ENCODE measurements around the gene AK1.

Gene AK1

DNA sequence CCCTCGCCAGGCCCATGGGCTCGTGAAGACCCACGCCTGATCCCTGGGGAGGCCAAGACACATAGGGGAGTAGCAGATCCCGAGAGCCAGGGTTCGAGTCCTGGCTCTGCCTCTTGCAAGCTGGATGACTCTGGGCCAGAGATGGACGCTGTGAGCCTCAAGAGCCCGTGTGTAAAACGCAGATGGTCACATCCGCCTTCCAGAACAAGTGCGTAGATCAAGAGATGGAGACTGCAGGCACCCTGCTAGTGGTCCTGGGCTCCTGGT is 31.1 kb upstream of the AK1 start:
- DNase-seq (ENCODE audit: low read depth), result no peak

DNA sequence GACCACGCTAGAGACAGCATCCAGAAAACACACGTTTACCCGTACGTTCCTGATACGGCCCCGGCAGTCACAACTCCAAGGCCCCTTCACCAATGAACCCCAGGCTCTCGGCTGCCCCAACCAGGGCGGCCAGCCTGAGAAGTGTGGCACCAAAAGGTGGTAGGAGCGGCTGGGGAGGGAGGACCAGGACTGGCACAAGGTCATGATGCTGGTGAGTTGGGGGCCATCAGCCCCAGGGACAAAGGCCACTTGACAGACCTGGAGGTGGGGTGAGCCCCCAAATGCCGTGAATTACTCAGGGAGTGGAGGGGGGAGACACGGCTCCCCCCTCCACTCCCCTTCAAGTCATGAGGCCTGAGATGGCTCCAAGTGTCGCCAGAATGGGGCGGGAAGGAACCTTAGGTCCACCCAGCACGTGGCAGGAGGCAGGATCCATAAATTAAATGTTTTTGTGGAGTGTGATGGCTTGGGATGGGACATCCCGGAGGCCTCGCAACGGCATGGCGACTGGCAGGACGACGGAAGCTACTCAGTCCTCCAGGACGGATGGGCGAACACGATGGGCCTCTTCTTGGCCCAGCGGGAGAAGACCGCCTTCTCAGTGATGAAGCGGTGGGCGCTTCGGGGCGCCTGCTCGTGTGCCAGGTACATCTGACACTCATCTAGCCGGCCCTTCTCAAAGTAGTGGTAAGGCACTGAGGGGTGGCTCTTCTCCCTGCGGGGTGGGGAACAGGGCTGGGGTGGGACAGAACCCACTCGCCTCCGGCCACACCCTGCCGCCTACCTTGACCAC is 30.6 kb upstream of the AK1 start:
- no peak for DNase-seq (ENCODE audit: low read depth)

DNA sequence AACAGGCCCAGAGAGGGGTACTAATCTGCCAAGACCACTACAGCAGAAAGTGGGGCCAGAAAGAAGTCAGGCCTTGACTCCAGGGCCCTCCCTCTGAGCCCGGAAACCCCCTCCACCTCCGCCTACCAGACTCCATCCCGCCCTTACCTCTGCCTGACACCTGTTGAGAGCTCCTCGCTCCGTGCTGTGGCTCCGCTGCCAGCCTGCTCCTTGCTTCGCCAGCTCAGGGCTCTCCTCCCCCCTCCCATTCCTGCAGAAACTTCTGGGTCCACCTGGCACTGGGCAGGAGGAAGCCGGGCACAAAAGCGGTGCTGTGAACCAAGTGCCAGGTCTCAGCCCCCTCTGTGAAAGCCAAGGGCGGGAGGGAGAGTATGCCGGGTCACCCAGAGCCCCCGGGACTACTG is 28.3 kb upstream of the AK1 start:
- no peak for DNase-seq (ENCODE audit: low read depth)

- no peak for DNase-seq (ENCODE audit: low read depth)
These were observed 27.7 kb upstream of the AK1 start for GRCh38 chr9:127905004-127905728.

- DNase-seq (ENCODE audit: low read depth), result no peak
These were observed 27.1 kb upstream of the AK1 start for GRCh38 chr9:127904561-127905003.

GRCh38 chr9:127903557-127904475 is 26.3 kb upstream of the AK1 start:
- DNase-seq (ENCODE audit: low read depth), result peak; percentile 77

DNA sequence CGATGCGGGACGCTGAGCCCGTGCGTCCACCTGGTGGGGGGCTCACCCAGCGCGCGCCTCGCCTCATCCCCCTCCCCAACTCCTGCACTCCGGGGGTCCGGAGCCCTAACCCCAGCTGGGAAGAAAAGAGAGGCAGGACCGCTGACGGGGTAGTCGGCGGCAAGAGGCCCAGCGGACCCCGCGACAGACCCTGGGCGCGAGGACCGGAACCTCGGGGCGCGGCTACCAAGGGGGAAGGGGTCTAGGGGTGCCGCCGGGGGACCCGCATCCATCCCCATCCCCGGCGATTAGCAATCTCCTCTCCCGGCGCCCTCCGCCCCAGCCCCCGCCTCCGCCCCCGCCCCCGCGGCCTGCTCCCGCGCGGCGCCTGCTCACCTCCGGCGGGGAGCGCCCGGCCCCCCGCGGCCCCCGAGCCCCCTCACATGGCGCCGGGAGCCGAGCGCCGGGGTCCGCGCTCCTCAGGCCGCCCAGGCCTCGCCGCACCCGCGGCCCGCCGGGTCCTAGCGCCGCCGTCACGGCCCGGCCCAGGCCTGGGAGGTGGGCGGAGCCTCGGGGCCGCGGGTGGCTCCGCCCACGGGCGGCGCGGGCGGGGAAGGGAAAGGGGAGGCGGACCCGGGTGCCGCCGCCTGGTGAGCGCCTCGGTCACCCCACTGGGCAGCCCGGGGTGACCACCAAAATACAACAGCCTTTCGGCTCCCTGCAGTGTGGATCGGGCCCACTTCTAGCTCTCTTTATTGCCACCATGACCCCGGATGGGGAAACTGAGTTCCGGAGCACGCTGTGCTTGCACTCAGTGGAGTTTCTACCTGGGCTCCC is 21.9 kb upstream of the AK1 start, which contains the start of gene ST6GALNAC6:
TSS of gene ST6GALNAC6 (minus strand) at position 476 of the 816 bp plus-strand sequence. CDS start 1,622 bp downstream, outside the sequence.
- peak; percentile 61 for DNase-seq (ENCODE audit: low read depth)

DNA sequence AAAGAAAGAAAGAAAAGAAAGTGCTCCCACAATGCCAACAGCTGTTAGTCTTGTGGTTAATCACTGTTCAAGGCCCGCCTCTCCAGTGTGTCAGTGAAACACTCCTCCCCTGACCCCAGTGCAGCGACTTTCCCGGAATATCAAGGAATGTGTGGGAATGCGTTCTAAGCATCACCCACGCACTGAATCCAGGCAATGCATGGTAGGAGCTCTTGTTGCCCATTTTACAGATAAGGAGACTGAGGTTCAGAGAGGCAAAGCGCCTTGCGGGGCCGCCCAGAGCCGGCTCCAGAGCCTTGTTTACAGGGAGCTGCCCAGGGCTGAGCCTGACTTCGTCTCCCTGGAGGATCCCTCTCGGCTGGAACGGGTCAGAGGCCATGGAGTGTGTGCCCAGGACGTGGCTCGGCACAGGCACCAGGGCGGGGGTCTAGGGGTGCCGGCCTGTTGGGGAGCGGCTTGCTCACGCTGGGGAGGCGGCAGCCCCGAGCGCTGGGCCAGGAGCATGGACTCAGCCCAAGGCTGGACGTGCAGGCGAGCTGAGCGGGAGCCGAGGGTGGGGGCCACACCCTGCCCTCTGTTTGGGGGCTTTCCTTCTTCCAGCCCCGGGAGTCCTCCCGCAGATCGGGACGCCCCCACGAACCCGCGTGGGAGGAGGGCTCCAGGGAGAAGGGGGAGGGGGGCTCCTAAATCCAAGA is 21.1 kb upstream of the AK1 start:
- DNase-seq (ENCODE audit: low read depth), result no peak

- DNase-seq (ENCODE audit: low read depth), result peak; percentile 48
These were observed 19.8 kb upstream of the AK1 start for GRCh38 chr9:127897193-127897692.

DNA sequence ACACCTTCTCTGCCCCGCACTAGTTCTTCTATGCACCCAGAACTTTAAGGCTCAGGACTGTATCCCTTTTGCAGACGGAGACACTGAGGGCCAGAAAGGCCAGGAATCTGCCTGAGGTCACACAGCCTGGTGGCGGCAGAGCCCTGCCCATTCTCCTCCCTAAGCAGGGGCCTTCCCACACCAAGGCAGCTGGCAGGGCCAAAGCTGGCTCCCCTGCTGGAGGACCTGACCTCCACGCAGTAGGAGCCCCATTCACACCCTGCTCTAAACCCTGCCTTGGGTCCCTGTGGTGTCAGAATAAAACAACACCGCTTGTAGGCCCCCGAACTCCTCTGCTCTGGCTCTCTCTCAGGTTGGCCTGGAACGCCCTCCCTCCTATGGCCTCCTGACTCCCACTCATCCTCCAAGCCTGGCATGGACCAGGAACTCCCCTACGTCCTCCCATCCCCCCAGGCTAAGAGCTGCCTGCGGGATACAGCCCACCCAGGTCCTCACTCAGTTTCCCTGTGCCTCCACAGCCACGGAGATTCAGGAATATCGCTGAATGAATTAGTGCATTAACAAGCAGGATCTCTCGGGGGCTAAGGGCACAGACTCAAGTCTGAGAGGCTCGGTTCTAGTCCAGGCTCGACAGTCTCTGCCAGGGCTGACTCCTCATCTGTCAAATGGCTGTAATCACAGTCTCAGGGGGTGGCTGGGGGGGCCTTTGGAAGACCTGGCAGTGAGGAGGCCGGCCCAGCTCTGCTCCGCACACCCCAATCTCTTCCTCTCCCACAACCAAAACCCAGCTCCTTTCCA is 19.1 kb upstream of the AK1 start:
- DNase-seq (ENCODE audit: low read depth), result no peak

GRCh38 chr9:127895811-127896210 is 18.3 kb upstream of the AK1 start:
- no peak for DNase-seq (ENCODE audit: low read depth)

GRCh38 chr9:127893392-127893791 is 15.9 kb upstream of the AK1 start:
- no peak for DNase-seq (ENCODE audit: low read depth)

DNA sequence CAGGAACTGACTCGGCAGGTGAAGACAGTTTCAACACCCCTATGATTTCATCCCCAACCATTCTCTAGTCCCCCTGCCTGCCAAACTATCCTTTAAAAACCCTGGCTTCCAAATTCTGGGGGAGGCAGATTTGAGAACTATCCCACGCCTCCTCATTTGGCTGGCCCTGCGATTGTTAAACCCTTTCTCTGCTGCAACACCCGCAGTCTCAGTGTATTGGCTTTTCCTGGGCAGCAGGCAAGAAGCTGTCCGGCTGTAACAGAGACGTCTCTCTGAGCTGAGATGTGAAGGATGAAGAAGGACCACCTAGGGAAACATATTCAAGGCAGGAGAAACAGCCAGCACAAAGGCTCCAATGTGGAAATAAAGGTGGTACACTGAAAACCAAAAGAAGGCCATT is 15.4 kb upstream of the AK1 start:
- DNase-seq (ENCODE audit: low read depth), result no peak

GRCh38 chr9:127890053-127890452 is 12.6 kb upstream of the AK1 start:
- DNase-seq (ENCODE audit: low read depth), result no peak

DNA sequence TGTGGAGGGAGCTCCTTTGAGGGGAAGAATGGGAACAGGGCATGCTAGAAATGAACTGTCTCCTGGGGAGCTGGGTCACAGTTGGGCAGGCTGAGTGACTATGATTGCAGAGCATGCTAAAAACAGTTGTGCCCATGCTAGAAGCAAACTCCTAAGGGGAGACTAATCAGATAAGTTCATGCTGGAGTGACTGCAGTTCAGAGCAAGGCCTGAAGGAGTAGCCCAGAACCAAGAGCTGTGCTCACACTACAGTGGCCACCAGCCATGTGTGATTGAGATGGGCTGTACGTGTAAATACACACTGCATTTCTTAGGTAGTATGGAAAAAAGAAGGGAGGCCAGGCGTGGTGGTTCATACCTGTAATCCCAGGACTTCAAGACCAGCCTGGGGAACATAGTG is 10.3 kb upstream of the AK1 start:
- no peak for DNase-seq (ENCODE audit: low read depth)

DNA sequence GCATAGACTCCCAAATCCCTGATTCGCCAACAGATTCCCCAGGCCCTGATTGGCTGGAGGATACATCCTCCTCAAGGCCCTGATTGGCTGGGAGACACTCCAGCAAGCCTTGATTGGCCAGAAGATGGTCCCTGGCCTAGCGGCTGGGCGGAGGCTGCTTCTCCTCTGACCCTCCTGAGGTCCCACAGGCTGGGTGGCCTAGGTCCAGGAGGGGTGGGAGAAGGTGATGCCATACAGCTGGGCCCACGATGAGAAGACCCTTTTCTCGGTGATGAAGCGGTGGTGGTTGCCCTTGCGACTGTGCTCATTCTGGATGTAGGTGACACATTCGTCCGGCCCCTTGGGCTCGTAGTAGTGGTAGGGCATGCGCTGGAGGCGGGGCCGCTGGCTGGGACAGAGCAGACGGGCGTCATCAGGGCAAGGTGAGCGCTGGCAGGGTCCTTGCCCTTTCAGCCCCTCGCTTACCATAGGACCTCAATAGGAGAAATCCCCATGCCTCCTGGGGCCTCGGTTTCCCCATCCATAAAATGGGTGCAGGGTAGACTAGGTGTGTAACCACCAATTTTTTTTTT is 9.0 kb upstream of the AK1 start:
- DNase-seq (ENCODE audit: low read depth), result no peak

DNA sequence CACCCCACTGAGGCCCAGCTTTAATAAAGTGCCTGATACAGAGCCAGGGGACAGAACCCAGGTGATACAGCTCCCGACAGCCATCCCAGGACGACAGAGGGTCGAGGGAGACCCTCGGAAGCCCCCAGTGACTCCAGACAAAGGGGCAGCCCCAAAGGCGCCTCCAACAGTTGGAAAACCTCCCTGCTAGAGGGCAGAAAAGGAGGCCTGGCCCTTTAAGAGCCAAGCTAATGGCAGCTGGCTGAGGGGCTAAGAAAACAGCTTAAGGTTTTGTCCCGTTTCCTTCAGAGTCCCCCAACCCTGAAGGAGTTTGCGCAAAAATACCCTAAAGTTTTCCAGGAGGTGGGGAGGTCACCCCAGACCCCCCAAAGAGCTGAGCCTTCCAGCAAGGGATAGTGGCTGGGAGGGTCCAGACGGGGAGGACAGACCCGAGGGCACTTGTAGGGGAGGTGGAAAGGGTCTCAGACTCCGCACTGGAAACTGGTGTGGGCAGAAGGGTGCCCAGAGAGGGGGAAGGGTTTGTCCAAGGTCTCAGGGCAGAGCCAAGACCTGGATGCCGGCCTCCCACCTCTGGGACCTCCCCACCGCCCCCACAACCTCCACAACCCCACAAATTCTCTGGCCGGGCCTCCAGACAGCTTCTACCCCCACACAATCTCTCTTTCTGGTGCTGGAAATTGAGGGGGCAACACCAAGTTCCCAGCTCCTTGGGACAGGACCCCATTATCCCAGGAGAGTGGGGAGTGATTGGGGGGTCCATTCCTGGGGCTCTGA is 8.2 kb upstream of the AK1 start:
- DNase-seq (ENCODE audit: low read depth), result no peak

DNA sequence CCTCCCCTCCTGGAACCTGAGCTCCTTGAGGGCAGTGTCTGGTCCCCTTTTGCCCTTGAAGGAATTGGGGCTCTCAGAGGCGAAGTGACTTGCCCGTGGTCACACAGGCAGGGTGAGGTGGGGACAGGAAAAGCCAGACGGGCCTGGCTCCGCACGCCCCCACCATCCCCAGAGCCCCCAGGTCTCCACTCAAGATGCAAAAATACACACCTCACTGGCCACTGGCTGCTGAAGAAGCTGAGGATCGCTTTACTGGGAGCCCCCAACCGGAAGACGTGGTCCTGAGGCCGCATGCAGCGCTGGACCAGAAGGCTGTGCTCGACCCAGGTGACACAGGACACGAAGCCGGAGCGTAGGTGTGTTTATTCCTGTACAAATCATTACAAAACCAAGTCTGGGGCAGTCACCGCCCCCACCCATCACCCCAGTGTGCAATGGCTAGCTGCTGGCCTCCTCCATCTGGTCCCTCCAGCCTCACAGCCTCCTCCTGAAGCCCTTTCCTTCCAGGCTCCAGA is 7.6 kb upstream of the AK1 start:
- DNase-seq (ENCODE audit: low read depth), result no peak

Data from stimulated activated CD8-positive, alpha-beta memory T cell treated with anti-CD3 and anti-CD28 coated beads, Interleukin-4, amount 100 ng/mL, for 24 hours (primary cell).